GM21360 (cell line): ENCODE results near the gene FHOD1.

Experiments used
- ATAC-seq: cut with Tn5 transposase; IDR thresholded peaks from one replicate; pipeline ENCODE4 v1.9.1; 2021; ENCODE audit warnings: mild to moderate bottlenecking, moderate library complexity; ENCODE audit not compliant: unreplicated experiment

FHOD1 gene

GRCh38 chr16:67236563-67237395 lies 10.5 kb downstream of the FHOD1 start:
- no peak for ATAC-seq

DNA sequence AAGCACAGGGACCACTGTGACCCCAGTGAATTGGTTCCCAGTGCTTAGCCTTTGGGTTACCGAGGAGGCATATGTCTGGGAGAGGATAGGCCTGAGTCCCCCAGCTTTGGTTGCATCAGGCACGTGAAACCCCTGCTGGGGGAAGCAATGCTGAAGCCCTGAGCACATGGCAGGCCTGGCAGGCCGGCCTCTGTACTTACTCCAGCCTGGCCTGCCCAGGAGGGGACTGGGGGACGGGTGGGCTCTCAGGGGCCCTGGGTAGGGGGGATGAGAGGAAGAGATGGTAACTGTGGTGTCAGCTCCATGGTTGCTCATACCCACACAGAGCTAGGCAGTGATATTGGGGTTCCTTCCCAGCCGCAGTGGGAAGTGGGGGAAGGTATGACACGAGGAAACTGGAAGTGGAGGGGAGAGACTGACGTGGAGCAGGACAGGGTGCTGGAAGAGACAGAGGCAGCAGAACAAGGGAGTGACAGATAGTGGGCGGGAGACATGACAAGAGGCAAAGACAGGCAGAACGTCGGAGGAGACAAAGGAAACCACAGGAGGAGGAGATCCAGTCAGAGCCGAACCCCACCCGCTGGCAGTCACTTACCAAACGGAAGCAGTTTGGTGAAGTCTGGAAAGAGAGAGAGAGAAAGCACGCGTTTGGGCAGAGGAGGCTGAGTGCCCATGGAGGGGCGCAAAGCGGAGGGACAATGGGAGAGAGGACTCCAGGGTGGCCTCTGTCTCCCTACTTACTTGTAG lies 11.3 kb downstream of the FHOD1 start:
- ATAC-seq: no peak

DNA sequence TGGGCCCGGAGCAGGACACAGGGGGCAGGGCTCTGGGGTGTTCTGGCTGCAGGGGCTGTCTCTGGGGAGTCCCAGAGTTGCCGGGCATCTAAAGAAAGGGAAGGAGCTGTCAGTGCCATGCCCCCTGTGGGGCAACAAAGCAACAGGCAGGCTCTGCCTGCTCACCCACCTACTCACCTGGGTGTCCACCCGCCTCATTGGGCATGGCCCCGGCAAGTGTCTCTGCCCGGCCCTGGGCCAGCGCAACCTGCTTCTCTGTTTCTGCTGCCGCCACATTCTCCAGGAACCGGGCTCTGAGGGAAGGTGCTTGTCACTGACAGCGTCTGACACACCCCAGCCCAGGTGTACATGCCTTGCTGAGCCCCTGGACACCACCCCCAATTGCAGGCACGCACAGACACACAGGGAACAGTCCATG lies 13.1 kb downstream of the FHOD1 start:
- no peak for ATAC-seq

GRCh38 chr16:67233596-67233995 lies 13.7 kb downstream of the FHOD1 start:
- no peak for ATAC-seq

DNA sequence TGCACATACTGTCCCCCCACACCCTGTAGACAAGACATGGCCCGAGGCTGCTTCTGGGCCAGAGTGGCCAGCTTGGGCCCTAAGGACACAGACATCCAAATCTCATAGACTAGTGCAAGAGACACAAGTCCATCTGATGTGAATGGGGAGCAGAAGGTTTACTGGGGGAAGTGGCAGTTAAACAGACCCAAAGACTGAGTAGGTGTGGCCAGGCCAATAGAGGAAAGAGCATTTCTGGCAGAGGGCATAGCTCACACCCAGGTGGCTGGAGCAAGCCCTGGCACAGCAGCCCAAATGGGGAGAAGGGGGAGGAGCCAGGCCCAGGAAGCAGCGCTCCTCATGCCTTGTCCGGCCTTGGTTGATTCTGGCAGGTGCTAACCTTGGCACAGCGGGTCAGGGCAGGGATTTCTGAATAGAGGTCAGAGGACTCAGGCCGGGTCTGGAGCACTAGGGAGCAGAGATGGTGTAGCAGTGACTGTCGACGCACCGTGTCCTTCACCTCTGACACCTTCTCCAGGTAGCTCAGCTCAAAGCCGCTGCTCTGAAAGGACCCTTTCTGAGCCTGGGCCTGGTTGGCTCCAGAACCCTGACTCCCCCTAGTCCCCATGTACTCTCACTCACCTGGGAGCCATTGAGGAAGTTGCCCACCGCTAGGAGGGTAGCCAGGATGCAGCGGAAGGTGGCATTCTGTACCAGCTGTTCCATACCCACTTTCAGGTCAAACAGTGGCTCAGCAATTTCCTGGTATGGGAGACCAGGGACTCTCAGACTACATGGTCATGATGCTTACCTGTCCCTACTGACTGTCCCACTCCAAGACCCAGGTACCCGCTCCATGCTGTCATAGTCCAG lies 16.2 kb downstream of the FHOD1 start:
- no peak for ATAC-seq

DNA sequence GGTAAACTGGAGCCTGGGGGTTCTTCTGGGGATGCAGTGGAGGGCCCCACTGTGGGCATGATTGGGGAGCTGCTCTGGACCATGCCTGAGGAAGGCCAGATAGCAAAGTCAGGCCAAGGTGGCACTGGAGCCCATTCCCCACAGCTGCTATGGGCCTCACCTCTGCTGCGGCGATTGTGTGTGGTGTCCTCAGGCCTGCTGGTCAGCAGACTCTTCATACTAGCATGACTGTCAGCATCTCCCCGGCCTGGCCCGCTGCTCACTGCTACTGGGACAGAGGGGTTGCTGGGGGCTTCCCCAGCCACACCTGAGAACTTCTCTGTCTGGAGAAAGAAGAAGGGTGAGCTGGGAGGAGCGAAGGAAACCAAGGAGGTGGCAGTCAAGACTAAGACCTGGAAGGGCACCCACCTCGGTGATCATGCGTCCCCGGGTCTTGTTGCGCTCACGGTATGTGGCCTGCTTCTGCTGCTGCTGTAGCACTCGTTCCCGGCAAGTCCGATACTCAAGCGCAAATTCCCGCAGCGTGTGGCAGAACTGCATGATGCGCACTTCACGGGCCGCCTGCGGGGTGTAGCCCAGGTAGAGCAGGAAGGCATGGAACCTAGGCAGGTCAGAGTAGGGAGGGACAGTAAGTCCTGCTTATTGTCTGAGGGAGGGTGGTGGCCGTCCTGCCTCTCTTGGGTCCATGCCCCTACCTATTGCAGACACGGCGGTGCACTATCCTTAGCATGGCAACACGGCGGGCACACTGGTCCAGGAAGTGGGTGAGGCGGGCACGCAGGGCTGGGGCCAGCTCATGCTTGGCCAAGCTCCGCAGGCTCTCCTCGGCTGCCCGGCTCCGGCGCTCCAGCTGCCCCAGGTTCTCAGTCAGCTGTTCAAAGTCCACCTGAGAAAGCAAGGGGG lies 17.1 kb downstream of the FHOD1 start:
- no peak for ATAC-seq

DNA sequence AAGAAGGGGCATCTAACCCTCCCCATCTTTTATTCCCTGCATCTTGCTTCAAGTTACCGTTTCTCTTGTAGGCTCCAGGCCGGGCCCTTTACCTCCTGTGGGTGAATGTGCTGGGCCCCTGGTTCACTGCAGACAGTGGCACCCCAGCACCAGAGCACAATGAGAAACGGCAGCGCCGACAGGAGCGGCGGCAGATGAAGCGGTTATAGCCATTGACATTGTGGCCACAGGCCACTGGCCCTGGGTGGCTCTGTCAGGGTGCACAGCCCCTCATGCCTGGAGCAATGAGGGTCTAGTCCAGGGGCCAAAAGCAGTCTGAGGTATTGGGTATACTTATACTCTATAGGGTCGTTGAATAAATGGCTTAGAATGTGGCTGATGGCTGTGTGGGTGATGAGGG lies 18.4 kb downstream of the FHOD1 start:
- no peak for ATAC-seq

GRCh38 chr16:67228034-67228785 lies 19.1 kb downstream of the FHOD1 start:
- ATAC-seq: no peak

DNA sequence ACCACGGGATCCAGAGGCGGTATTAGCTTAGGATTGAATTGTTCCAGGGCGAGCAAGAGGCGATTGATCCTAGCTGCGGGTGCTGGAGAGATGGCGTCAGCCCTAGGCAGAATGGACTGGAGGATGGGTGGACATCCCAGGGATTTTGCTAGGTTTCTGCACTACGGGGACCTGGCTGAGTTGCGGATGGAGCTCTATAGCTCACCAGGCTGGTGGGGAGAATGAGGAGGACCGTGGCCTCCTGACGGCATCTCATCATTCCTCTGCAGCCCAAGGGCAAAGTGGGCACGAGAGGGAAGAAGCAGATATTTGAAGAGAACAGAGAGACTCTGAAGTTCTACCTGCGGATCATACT lies 19.7 kb downstream of the FHOD1 start:
- ATAC-seq: no peak

DNA sequence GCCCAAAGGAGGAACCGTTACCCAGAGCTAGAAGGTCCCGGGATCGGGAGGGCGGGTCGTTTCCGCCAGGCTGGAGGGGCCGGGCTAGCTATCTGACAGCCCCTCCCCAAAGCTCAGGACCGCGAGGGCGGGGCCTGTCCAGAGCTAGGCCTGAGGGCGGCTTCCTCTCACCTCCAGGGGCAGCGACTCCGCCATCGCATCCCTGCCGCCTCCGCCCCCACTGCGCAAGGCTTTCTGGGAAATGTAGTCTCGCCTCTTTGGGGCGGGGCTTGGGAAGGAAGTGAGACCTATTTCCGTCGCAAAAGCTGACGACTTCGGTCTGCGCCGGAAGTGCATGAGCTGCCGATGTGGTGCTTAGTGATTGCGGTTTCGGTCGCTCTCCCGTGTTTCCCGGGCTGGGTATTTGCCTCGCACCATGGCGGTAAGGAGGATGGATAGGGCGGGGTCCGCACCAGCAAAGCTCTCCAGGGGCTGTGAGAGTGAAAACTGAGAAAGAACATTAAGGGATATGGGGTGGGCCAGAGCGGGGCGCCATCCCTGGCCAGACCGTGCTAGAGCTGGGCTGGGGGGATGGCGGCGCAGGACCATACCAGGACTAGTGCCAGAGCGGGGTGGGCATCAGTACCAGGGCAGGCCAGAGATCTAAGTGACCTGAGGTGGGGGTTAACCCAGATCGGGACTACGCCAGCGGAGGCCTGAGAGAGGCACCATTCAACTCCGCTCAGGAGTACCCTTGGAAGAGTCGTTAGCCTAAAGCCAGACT lies 20.3 kb downstream of the FHOD1 start, which contains the start of gene TMEM208:
TSS of gene TMEM208 (plus strand) at position 327 of the 763 bp plus-strand sequence. CDS start at position 416, 89 bp downstream.
- ATAC-seq: peak; percentile 93

- no peak for ATAC-seq
Measured at GRCh38 chr16:67226295-67226803, 20.9 kb downstream of the FHOD1 start.

GRCh38 chr16:67223992-67224391 lies 23.3 kb downstream of the FHOD1 start:
- no peak for ATAC-seq

DNA sequence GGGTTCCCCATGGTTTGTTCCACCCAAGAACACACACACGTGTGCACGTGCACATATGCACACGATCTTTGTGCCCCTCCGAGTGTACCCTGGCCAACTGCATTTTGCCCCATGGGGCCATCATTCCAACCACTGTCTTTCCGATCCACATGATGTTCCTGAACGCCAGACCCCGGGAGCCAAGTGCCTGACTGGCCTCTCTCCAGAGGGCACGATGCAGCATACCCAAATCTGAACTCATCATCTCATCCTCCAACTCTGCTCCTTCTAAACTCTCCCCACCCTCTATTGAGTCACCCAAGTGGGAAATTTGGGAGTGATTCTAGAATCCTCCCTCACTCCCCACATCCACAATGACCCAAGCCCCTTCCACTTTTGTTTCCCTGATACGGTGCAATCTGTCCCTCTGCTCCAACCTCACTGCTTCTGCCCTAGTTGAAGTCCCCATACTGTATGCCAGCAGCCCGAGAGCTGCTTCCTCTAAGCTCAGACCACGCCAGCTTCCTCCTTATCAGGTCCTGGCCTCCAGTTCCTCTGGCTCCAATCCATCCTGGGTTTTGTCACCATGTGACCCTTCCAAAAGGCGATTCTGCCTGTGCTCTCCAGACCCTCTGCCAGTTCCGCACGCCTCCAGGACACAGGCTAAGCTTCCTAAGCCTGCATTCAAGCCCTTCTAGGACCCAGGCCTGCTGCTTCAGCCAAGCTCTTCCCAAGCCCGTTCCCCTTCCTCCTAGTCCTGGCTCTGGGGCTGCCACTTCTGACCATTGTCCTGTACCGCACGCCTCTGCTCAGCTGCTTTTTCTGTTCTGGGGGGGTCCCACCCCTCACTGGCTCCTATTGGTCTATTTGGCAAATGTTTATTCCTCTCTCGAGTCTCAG lies 30.4 kb downstream of the FHOD1 start:
- ATAC-seq: no peak

- no peak for ATAC-seq
Measured at GRCh38 chr16:67215706-67216105, 31.6 kb downstream of the FHOD1 start.

DNA sequence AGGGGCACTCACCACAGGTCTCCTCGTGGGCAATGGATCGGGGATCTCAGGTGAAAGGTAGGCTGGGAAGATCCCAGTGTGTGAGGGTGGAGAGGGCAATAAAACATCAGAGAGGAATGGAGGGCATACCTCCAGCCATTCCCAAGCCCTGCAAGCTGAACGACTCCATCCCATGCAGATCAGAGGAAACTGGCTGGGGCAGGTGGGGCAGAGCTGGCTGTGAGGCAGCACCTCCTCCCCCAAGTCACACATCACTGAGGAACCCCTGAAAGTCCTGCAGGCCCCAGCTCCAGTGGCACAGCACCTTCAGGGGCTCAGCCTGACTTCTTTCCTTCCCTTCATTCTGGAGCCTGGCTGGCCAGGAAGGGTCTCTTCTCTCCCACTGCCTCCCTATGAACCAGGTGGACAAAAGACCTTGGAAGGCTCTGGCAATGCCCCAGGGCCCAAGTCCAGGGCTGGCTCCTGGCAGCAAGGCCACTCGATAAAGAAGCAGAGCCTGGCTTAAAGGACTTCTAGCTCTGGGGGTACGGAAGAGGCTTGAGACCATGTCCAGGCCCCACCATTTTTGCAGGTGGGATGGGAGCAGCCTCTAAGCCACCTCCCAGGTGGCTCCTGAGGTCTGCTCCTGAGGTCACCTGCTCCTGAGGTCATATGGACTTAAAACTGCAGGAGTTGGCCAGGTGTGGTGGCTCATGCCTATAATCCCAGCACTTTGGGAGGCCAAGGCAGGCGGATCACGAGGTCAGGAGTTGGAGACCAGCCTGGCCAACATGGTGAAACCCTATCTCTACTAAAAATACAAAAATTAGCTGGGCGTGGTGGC lies 33.9 kb downstream of the FHOD1 start:
- ATAC-seq: no peak

DNA sequence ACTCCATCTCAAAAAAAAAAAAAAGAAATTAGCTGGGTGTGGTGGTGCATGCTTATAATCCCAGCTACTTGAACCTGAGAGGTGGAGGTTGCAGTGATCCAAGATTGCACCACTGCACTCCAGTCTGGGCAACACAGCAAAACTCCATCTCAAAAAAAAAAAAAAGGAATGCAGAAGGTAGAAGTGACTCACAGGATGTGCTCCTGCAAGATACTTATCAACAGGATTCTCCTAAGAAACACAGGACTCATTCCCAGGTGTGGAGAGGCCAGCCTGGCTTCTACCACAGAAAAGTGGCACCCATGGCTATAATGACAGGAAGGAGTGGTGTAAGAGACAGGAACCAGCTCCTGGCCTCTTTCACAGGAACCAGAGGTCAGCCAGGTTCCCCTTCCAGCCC lies 34.5 kb downstream of the FHOD1 start:
- no peak for ATAC-seq

- ATAC-seq: no peak
Measured at GRCh38 chr16:67211674-67212073, 35.6 kb downstream of the FHOD1 start.
